Gastroesophageal sphincter (tissue), 4 donors: ENCODE results near the gene ALPG. TPM values are rescaled to one million over a fixed set of nuclear protein-coding genes. Genes with fewer than 3 reads are reported as not detected.
A peak's percentile ranks its signal among the peaks of the same experiment; 100 is the strongest.

ENCODE experiments used
- ATAC-seq: fragments of 150-250 bp; one replicate; pipeline ENCODE4 v1.9.1; 2016; ENCODE audit warnings: mild to moderate bottlenecking, moderate library complexity
- H3K27ac ChIP-seq, 4 donors: fragments of 200-600 bp; sonication (generic) in 3 of 4; 1 replicate in 3 of 4; 2 replicates in 1 of 4; pipeline ENCODE4 v1.5.1; 2016 to 2019
- H3K27me3 ChIP-seq: fragments of 200-600 bp; sonication (generic); one replicate; pipeline ENCODE4 v1.5.1; 2019
- H3K36me3 ChIP-seq, 2 donors: fragments of 200-600 bp; sonication (generic); one replicate each; pipeline ENCODE4 v1.5.1; 2019; ENCODE audit warnings: control low read depth in 1 of 2
- H3K4me1 ChIP-seq, 3 donors: fragments of 200-600 bp; sonication (generic); 1 replicate in 2 of 3; 2 replicates in 1 of 3; pipeline ENCODE4 v1.5.1; 2016 to 2019; ENCODE audit warnings: control low read depth in 2 of 3
- H3K4me3 ChIP-seq, 2 donors: fragments of 200-600 bp; sonication (generic); one replicate each; pipeline ENCODE4 v1.5.1; 2019; ENCODE audit warnings: mild to moderate bottlenecking in 1 of 2, moderate library complexity in 1 of 2
- H3K9me3 ChIP-seq, 3 donors: fragments of 200-600 bp; sonication (generic); one replicate each; pipeline ENCODE4 v1.5.1; 2017 to 2019; ENCODE audit warnings: control low read depth in 2 of 3
- EP300 ChIP-seq: sonication (generic); formaldehyde crosslinking; IDR thresholded peaks from one replicate; pipeline ENCODE4 v1.6.1; 2017; ENCODE audit warnings: antibody characterized with exemption, mild to moderate bottlenecking
- POLR2A ChIP-seq, 2 donors: fragments of 450-650 bp; IDR thresholded peaks; one replicate each; pipeline ENCODE4 v1.6.1; 2017; ENCODE audit warnings: antibody characterized with exemption in 2 of 2, mild to moderate bottlenecking in 2 of 2, moderate library complexity in 1 of 2
- POLR2AphosphoS5 ChIP-seq: sonication (generic); formaldehyde crosslinking; IDR thresholded peaks from one replicate; pipeline ENCODE4 v1.6.1; 2017; ENCODE audit warnings: antibody characterized with exemption
- WGBS, 2 donors: methylation state at CpG; one replicate each; pipeline ENCODE4 v1.1.5; 2018; ENCODE audit warnings: low coverage in 1 of 2; 5-methylcytosine and 5-hydroxymethylcytosine counted together
- total RNA-seq, 4 donors: library from RNA; depleted of rRNA; stranded (reverse); fragments of >200 nt; gene quantifications; one replicate each; pipeline ENCODE4 v1.1.0, GENCODE V29; 2016
- TF ChIP-seq, protein P1 (sequence below), 4 experiments: fragments of 200-600 bp in 2 of 4; fragments of 450-650 bp in 2 of 4; sonication (generic) in 1 of 4; IDR thresholded peaks; one replicate each; pipeline ENCODE4 v1.5.1; 2017 to 2019; ENCODE audit warnings: antibody characterized with exemption in 4 of 4, mild to moderate bottlenecking in 2 of 4, moderate library complexity in 2 of 4

ALPG gene
- total RNA-seq, 4 donors from 2014 or later: not detected

GRCh38 chr2:232418466-232419244, 12.0 kb downstream of the ALPG start:
- Histone ChIP-seq H3K27me3 (peaks cover 94% of the 10 kb centered on the region), H3K4me1 (peaks cover 0 to 29% (median 13%) of the 10 kb centered on the region in 3 donors), H3K9me3 (peaks cover 0 to 17% (median 0%) of the 10 kb centered on the region in 3 donors), H3K27ac (no peak overlapping the region), H3K4me3 (peak overlapping the region in 1 of 2 donors; percentile 40), H3K36me3 (no peaks in the 10 kb centered on the region)
- no peak for ATAC-seq
- 19% methylated on average over 6 of the region's 49 CpGs; no CpG with 5 or more reads in 1 of the 2 donors for WGBS, 2 donors
- TF ChIP-seq POLR2AphosphoS5: no peak
- no peak for TF ChIP-seq EP300
- TF ChIP-seq, protein P1, sequence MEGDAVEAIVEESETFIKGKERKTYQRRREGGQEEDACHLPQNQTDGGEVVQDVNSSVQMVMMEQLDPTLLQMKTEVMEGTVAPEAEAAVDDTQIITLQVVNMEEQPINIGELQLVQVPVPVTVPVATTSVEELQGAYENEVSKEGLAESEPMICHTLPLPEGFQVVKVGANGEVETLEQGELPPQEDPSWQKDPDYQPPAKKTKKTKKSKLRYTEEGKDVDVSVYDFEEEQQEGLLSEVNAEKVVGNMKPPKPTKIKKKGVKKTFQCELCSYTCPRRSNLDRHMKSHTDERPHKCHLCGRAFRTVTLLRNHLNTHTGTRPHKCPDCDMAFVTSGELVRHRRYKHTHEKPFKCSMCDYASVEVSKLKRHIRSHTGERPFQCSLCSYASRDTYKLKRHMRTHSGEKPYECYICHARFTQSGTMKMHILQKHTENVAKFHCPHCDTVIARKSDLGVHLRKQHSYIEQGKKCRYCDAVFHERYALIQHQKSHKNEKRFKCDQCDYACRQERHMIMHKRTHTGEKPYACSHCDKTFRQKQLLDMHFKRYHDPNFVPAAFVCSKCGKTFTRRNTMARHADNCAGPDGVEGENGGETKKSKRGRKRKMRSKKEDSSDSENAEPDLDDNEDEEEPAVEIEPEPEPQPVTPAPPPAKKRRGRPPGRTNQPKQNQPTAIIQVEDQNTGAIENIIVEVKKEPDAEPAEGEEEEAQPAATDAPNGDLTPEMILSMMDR (IDR thresholded peaks at IDR 0.05): no peak
- no peak for TF ChIP-seq POLR2A (IDR thresholded peaks at IDR 0.05)

GRCh38 chr2:232419245-232420072, 12.8 kb downstream of the ALPG start:
- no peaks in the 10 kb centered on the region for H3K36me3 ChIP-seq
- ATAC-seq: no peak
- peaks cover 0 to 17% (median 0%) of the 10 kb centered on the region in 3 donors for H3K9me3 ChIP-seq
- H3K27ac ChIP-seq: no peak overlapping the region
- WGBS, 2 donors: 0% methylated on average over 4 of the region's 79 CpGs; no CpG with 5 or more reads in 1 of the 2 donors
- H3K4me1 ChIP-seq: peaks cover 0 to 29% (median 13%) of the 10 kb centered on the region in 3 donors
- H3K27me3 ChIP-seq: peaks cover 97% of the 10 kb centered on the region
- H3K4me3 ChIP-seq: peak overlapping the region in 1 of 2 donors; percentile 40
- TF ChIP-seq, protein P1 (IDR thresholded peaks at IDR 0.05): no peak
- no peak for TF ChIP-seq POLR2A (IDR thresholded peaks at IDR 0.05)
- TF ChIP-seq EP300: no peak
- TF ChIP-seq POLR2AphosphoS5: no peak

DNA sequence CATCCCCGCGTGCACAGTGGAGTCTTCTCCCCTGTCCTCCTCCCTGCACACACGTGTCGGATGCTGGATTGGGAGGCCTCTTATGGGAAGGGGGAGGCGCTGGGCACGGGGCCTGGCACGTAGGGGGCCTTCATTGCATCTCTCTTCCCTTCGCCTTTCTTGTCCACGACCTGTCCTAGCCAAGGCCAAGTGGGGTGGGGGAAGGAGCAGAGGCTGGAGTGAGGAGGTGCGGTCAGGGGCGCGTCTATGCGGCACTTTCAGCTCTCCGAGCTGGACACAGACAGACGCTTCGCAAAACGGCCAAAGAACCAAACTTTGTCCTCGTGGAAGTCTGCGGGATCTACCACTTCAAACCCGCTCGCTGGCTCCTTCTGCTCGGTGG, 13.4 kb downstream of the ALPG start:
- peaks cover 0 to 17% (median 0%) of the 10 kb centered on the region in 3 donors for H3K9me3 ChIP-seq
- WGBS, 2 donors: 0% methylated on average over 4 of the region's 22 CpGs; no CpG with 5 or more reads in 1 of the 2 donors
- no peak overlapping the region for H3K4me3 ChIP-seq
- H3K4me1 ChIP-seq: peaks cover 0 to 29% (median 13%) of the 10 kb centered on the region in 3 donors
- H3K27ac ChIP-seq: no peak overlapping the region
- no peaks in the 10 kb centered on the region for H3K36me3 ChIP-seq
- peaks cover 97% of the 10 kb centered on the region for H3K27me3 ChIP-seq
- no peak for ATAC-seq
- no peak for TF ChIP-seq POLR2AphosphoS5
- TF ChIP-seq EP300: no peak
- TF ChIP-seq, protein P1 (IDR thresholded peaks at IDR 0.05): no peak
- no peak for TF ChIP-seq POLR2A (IDR thresholded peaks at IDR 0.05)

- ATAC-seq: no peak
- TF ChIP-seq, protein P1 (IDR thresholded peaks at IDR 0.05): no peak
- TF ChIP-seq POLR2A (IDR thresholded peaks at IDR 0.05) (no peak), EP300 (no peak), POLR2AphosphoS5 (no peak)
- H3K27me3 ChIP-seq: peaks cover 91% of the 10 kb centered on the region
- peak overlapping the region in 1 of 2 donors; percentile 14 for H3K4me3 ChIP-seq
- H3K9me3 ChIP-seq: peaks cover 0 to 17% (median 0%) of the 10 kb centered on the region in 3 donors
- H3K36me3 ChIP-seq: no peaks in the 10 kb centered on the region
- no peak overlapping the region for H3K27ac ChIP-seq
- 3% methylated on average over 10 of the region's 79 CpGs; no CpG with 5 or more reads in 1 of the 2 donors for WGBS, 2 donors
- H3K4me1 ChIP-seq: peaks cover 0 to 29% (median 13%) of the 10 kb centered on the region in 3 donors
Observed at GRCh38 chr2:232420463-232421188, 14.0 kb downstream of the ALPG start.
